HEK293 (cell line): ENCODE measurements around the gene CENPS.

Experiments
- BCL11A ChIP-seq: fragments of 450-650 bp; formaldehyde crosslinking; IDR thresholded peaks from 2 replicates; pipeline ENCODE4 v1.5.1; 2016; ENCODE audit warnings: low read depth, missing biosample characterization, missing genetic modification characterization
- EGR2 ChIP-seq: fragments of 450-650 bp; formaldehyde crosslinking; IDR thresholded peaks from 2 replicates; pipeline ENCODE4 v1.5.1; 2016; ENCODE audit warnings: low read depth, missing biosample characterization, missing genetic modification characterization
- MZF1 ChIP-seq: fragments of 450-650 bp; formaldehyde crosslinking; IDR thresholded peaks from 2 replicates; pipeline ENCODE4 v1.5.1; 2017; ENCODE audit warnings: missing biosample characterization, missing genetic modification characterization, borderline replicate concordance
- PRDM10 ChIP-seq: fragments of 450-650 bp; formaldehyde crosslinking; IDR thresholded peaks from 2 replicates; pipeline ENCODE4 v1.5.1; 2016; ENCODE audit warnings: missing biosample characterization, missing genetic modification characterization
- PRDM6 ChIP-seq: fragments of 450-650 bp; formaldehyde crosslinking; IDR thresholded peaks from 2 replicates; pipeline ENCODE4 v1.5.1; 2017; ENCODE audit warnings: missing biosample characterization, missing genetic modification characterization
- SALL2 ChIP-seq: fragments of 450-650 bp; formaldehyde crosslinking; IDR thresholded peaks from 2 replicates; pipeline ENCODE4 v1.5.0; 2017; ENCODE audit warnings: missing biosample characterization, mild to moderate bottlenecking, missing genetic modification characterization, borderline replicate concordance
- TCF7L2 ChIP-seq: IDR thresholded peaks from 2 replicates; pipeline ENCODE4 v1.6.1; 2011; ENCODE audit warnings: low read depth, mild to moderate bottlenecking, inconsistent platforms, low read length, moderate library complexity, borderline replicate concordance
- ZBTB48 ChIP-seq: fragments of 450-650 bp; formaldehyde crosslinking; IDR thresholded peaks from 2 replicates; pipeline ENCODE4 v1.5.1; 2016; ENCODE audit warnings: missing biosample characterization, missing genetic modification characterization
- ZBTB7A ChIP-seq: fragments of 450-650 bp; formaldehyde crosslinking; IDR thresholded peaks from 2 replicates; pipeline ENCODE4 v1.5.1; 2016; ENCODE audit warnings: low read depth, missing biosample characterization, missing genetic modification characterization
- ZBTB8A ChIP-seq: fragments of 450-650 bp; formaldehyde crosslinking; IDR thresholded peaks from 2 replicates; pipeline ENCODE4 v1.5.1; 2016; ENCODE audit warnings: missing biosample characterization, missing genetic modification characterization
- ZNF114 ChIP-seq: fragments of 450-650 bp; formaldehyde crosslinking; IDR thresholded peaks from 2 replicates; pipeline ENCODE4 v1.5.0; 2017; ENCODE audit warnings: missing biosample characterization, missing genetic modification characterization
- ZNF121 ChIP-seq: fragments of 450-650 bp; formaldehyde crosslinking; IDR thresholded peaks from 2 replicates; pipeline ENCODE4 v1.5.1; 2016; ENCODE audit warnings: missing biosample characterization, missing genetic modification characterization
- ZNF138 ChIP-seq: fragments of 450-650 bp; formaldehyde crosslinking; IDR thresholded peaks from 2 replicates; pipeline ENCODE4 v1.5.1; 2016; ENCODE audit warnings: missing biosample characterization, missing genetic modification characterization, borderline replicate concordance
- ZNF2 ChIP-seq: fragments of 450-650 bp; formaldehyde crosslinking; IDR thresholded peaks from 2 replicates; pipeline ENCODE4 v1.5.1; 2016; ENCODE audit warnings: missing biosample characterization, missing genetic modification characterization
- ZNF223 ChIP-seq: fragments of 450-650 bp; formaldehyde crosslinking; IDR thresholded peaks from 2 replicates; pipeline ENCODE4 v1.5.1; 2016; ENCODE audit warnings: missing biosample characterization, missing genetic modification characterization
- ZNF274 ChIP-seq, 2 experiments: fragments of 200-500 bp in 1 of 2; fragments of 450-650 bp in 1 of 2; sonication (Bioruptor generic) in 1 of 2; formaldehyde crosslinking in 1 of 2; IDR thresholded peaks; 2 replicates each; pipeline versions ENCODE4 v1.5.1 to v1.6.1; 2014 to 2016; ENCODE audit warnings: borderline replicate concordance in 1 of 2, inconsistent platforms in 1 of 2, low read length in 1 of 2, missing biosample characterization in 1 of 2, missing genetic modification characterization in 1 of 2
- ZNF302 ChIP-seq: fragments of 450-650 bp; formaldehyde crosslinking; IDR thresholded peaks from 2 replicates; pipeline ENCODE4 v1.5.1; 2016; ENCODE audit warnings: missing biosample characterization, missing genetic modification characterization, low read depth
- ZNF341 ChIP-seq: fragments of 450-650 bp; formaldehyde crosslinking; IDR thresholded peaks from 2 replicates; pipeline ENCODE4; 2016; ENCODE audit warnings: low read depth, missing biosample characterization, missing genetic modification characterization
- ZNF501 ChIP-seq: fragments of 450-650 bp; formaldehyde crosslinking; IDR thresholded peaks from 2 replicates; pipeline ENCODE4 v1.5.1; 2016; ENCODE audit warnings: missing biosample characterization, missing genetic modification characterization
- ZNF660 ChIP-seq: fragments of 450-650 bp; IDR thresholded peaks from 2 replicates; pipeline ENCODE4 v1.5.1; 2018; ENCODE audit warnings: missing biosample characterization, mild to moderate bottlenecking, missing genetic modification characterization
- ZNF747 ChIP-seq: fragments of 450-650 bp; formaldehyde crosslinking; IDR thresholded peaks from 2 replicates; pipeline ENCODE4 v1.5.1; 2016; ENCODE audit warnings: missing biosample characterization, missing genetic modification characterization
- ZNF830 ChIP-seq: fragments of 450-650 bp; IDR thresholded peaks from 2 replicates; pipeline ENCODE4 v1.5.0; 2018; ENCODE audit warnings: missing biosample characterization, missing genetic modification characterization, low read depth, mild to moderate bottlenecking, moderate library complexity
- TF ChIP-seq, protein P1 (sequence below): fragments of 450-650 bp; IDR thresholded peaks from 2 replicates; pipeline ENCODE4 v1.5.1; 2018; ENCODE audit warnings: missing biosample characterization, missing genetic modification characterization
- TF ChIP-seq, protein P2 (sequence below): fragments of 450-650 bp; formaldehyde crosslinking; IDR thresholded peaks from 2 replicates; pipeline ENCODE4 v1.5.1; 2016; ENCODE audit warnings: missing biosample characterization, missing genetic modification characterization, borderline replicate concordance
- TF ChIP-seq, protein P3 (sequence below): fragments of 450-650 bp; formaldehyde crosslinking; IDR thresholded peaks from 2 replicates; pipeline ENCODE4 v1.5.1; 2016; ENCODE audit warnings: missing biosample characterization, missing genetic modification characterization

The CENPS gene

DNA sequence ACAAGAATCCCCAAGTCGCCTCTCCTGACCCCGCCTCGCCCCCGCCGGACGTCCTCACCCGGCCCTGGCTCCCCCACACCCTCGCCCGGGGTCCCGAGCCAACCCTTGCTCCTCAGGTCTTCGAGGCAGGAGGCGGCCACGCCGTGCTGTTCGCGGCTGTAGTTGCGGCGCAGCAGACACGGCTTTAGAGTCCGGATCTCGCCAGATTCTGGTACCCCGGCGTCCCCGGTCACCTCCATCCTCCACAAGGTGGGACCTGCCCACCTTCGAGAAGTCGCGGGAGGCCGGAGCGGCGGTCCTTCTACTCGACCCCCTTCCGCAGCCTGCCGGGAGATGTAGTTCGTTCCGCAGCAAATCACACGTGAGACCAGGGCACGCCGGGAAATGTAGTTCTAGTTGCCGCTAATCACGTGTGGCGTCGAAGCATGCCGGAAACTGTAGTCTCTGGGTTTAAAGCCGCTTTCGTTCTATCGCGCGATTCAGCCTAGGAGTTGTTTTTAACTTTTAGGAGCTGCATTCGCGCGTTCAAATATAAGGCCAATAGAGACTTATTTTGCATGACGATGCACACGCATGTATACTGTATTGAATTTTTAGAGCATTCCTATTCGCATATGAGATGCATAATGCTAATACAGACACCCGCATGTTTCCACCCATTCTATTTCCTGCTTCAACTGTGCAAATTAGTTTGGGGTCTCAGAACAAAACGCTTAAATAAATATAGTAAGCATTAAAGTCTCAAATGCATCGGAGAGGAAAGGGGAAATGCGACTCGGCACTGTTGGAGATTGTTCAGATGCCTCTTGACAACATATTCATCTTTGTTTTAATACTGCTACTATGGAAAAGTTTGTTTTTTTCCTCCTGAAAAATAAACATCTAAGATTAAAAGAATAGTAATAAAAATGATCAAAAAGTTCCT is 42.2 kb downstream of the CENPS start, which contains the start of gene DFFA (continued):
- TF ChIP-seq PRDM6 (no peak), MZF1 (tag by site-specific recombination) (no peak), EGR2 (tag by site-specific recombination) (peak; percentile 70; the same call in 1 of the 2 replicates), ZNF830 (tag by site-specific recombination) (no peak), ZBTB48 (tag by site-specific recombination) (peak; percentile 54; the same call in 1 of the 2 replicates), ZNF660 (tag by site-specific recombination) (peak; percentile 47), SALL2 (tag by site-specific recombination) (no peak), ZNF501 (tag by site-specific recombination) (peak; percentile 76), ZNF114 (tag by site-specific recombination) (no peak), ZNF138 (tag by site-specific recombination) (no peak), ZNF274 (IDR thresholded peaks at IDR 0.05; ENCODE audit: low read length) (no peak), ZNF274 (tag by site-specific recombination; IDR thresholded peaks at IDR 0.05; ENCODE audit: borderline replicate concordance) (no peak), ZNF223 (tag by site-specific recombination) (no peak), ZNF341 (tag by site-specific recombination) (peak; percentile 75), ZNF302 (no peak), BCL11A (peak; percentile 58; the same call in 1 of the 2 replicates), ZBTB7A (tag by site-specific recombination) (peak; percentile 96), ZBTB8A (tag by site-specific recombination) (0 out of 2 replicates have a peak, but pooled peaks have one; percentile 13), TCF7L2 (no peak), PRDM10 (tag by site-specific recombination) (peak; percentile 98), ZNF747 (tag by site-specific recombination) (no peak), ZNF2 (tag by site-specific recombination) (peak; percentile 82), ZNF121 (tag by site-specific recombination) (no peak)
- TF ChIP-seq, protein P1, sequence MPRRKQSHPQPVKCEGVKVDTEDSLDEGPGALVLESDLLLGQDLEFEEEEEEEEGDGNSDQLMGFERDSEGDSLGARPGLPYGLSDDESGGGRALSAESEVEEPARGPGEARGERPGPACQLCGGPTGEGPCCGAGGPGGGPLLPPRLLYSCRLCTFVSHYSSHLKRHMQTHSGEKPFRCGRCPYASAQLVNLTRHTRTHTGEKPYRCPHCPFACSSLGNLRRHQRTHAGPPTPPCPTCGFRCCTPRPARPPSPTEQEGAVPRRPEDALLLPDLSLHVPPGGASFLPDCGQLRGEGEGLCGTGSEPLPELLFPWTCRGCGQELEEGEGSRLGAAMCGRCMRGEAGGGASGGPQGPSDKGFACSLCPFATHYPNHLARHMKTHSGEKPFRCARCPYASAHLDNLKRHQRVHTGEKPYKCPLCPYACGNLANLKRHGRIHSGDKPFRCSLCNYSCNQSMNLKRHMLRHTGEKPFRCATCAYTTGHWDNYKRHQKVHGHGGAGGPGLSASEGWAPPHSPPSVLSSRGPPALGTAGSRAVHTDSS (tag by site-specific recombination) = no peak
- TF ChIP-seq, protein P2, sequence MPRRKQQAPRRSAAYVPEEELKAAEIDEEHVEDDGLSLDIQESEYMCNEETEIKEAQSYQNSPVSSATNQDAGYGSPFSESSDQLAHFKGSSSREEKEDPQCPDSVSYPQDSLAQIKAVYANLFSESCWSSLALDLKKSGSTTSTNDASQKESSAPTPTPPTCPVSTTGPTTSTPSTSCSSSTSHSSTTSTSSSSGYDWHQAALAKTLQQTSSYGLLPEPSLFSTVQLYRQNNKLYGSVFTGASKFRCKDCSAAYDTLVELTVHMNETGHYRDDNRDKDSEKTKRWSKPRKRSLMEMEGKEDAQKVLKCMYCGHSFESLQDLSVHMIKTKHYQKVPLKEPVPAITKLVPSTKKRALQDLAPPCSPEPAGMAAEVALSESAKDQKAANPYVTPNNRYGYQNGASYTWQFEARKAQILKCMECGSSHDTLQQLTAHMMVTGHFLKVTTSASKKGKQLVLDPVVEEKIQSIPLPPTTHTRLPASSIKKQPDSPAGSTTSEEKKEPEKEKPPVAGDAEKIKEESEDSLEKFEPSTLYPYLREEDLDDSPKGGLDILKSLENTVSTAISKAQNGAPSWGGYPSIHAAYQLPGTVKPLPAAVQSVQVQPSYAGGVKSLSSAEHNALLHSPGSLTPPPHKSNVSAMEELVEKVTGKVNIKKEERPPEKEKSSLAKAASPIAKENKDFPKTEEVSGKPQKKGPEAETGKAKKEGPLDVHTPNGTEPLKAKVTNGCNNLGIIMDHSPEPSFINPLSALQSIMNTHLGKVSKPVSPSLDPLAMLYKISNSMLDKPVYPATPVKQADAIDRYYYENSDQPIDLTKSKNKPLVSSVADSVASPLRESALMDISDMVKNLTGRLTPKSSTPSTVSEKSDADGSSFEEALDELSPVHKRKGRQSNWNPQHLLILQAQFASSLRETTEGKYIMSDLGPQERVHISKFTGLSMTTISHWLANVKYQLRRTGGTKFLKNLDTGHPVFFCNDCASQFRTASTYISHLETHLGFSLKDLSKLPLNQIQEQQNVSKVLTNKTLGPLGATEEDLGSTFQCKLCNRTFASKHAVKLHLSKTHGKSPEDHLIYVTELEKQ (tag by site-specific recombination) = no peak
- TF ChIP-seq, protein P3, sequence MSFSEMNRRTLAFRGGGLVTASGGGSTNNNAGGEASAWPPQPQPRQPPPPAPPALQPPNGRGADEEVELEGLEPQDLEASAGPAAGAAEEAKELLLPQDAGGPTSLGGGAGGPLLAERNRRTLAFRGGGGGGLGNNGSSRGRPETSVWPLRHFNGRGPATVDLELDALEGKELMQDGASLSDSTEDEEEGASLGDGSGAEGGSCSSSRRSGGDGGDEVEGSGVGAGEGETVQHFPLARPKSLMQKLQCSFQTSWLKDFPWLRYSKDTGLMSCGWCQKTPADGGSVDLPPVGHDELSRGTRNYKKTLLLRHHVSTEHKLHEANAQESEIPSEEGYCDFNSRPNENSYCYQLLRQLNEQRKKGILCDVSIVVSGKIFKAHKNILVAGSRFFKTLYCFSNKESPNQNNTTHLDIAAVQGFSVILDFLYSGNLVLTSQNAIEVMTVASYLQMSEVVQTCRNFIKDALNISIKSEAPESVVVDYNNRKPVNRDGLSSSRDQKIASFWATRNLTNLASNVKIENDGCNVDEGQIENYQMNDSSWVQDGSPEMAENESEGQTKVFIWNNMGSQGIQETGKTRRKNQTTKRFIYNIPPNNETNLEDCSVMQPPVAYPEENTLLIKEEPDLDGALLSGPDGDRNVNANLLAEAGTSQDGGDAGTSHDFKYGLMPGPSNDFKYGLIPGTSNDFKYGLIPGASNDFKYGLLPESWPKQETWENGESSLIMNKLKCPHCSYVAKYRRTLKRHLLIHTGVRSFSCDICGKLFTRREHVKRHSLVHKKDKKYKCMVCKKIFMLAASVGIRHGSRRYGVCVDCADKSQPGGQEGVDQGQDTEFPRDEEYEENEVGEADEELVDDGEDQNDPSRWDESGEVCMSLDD (tag by site-specific recombination) = peak; percentile 90
